Vagina (tissue), 2 donors: ENCODE results near the gene DSCAML1. TPM values are rescaled to one million over a fixed set of nuclear protein-coding genes. Genes with fewer than 3 reads are reported as not detected.

Source experiments
- DNase-seq, 2 donors: peaks; one replicate each; pipeline ENCODE4 v3.0.0-alpha.2; 2017; ENCODE audit errors: extremely low spot score in 2 of 2
- H3K27ac ChIP-seq: fragments of 200-600 bp; sonication (generic); one replicate; pipeline ENCODE4 v1.5.1; 2019
- H3K27me3 ChIP-seq: fragments of 200-600 bp; sonication (generic); one replicate; pipeline ENCODE4 v1.5.1; 2019
- H3K36me3 ChIP-seq, 2 donors: fragments of 200-600 bp; sonication (generic); one replicate each; pipeline ENCODE4 v1.5.1; 2017 to 2019
- H3K4me1 ChIP-seq: fragments of 200-600 bp; sonication (generic); one replicate; pipeline ENCODE4 v1.5.1; 2019
- H3K4me3 ChIP-seq, 2 donors: fragments of 200-600 bp; sonication (generic); 1 replicate in 1 of 2; 2 replicates in 1 of 2; pipeline ENCODE4 v1.5.1; 2016 to 2019
- H3K9me3 ChIP-seq: fragments of 200-600 bp; sonication (generic); one replicate; pipeline ENCODE4 v1.5.1; 2019
- POLR2A ChIP-seq, 2 donors: fragments of 450-650 bp; IDR thresholded peaks; one replicate each; pipeline ENCODE4 v1.6.1; 2017; ENCODE audit warnings: antibody characterized with exemption in 2 of 2, mild to moderate bottlenecking in 2 of 2, moderate library complexity in 2 of 2
- POLR2AphosphoS5 ChIP-seq, 2 donors: sonication (generic); formaldehyde crosslinking; IDR thresholded peaks; one replicate each; pipeline ENCODE4 v1.9.0; 2017; ENCODE audit warnings: antibody characterized with exemption in 2 of 2, mild to moderate bottlenecking in 2 of 2, low read depth in 1 of 2; ENCODE audit not compliant: insufficient read depth in 1 of 2
- intact Hi-C: fragments of 100-400 bp; cut with DNase I; formaldehyde crosslinking; loops from one replicate; pipeline ENCODE4 v1.15.1; 2023
- total RNA-seq: library from RNA; depleted of rRNA; stranded (reverse); fragments of >200 nt; gene quantifications from one replicate; pipeline ENCODE4 v1.2.3, GENCODE V29; 2016
- TF ChIP-seq, protein P1 (sequence below), 3 experiments: fragments of 450-650 bp in 2 of 3; fragments of 200-600 bp in 1 of 3; sonication (generic) in 1 of 3; IDR thresholded peaks; one replicate each; pipeline ENCODE4 v1.5.1; 2017 to 2019; ENCODE audit warnings: antibody characterized with exemption in 3 of 3, mild to moderate bottlenecking in 2 of 3, moderate library complexity in 2 of 3

DSCAML1 gene
- total RNA-seq, 1 donor from 2014 or later, result 0.25 TPM

GRCh38 chr11:117411736-117412135 lies 385.3 kb downstream of the DSCAML1 start:
- H3K4me3 ChIP-seq, result no peak overlapping the region
- H3K4me1 ChIP-seq, result no peaks in the 10 kb centered on the region
- intact Hi-C loops, result no loop called here
- H3K36me3 ChIP-seq, result peaks cover 0 to 19% of the 10 kb centered on the region in 2 donors
- H3K27me3 ChIP-seq, result no peaks in the 10 kb centered on the region
- TF ChIP-seq POLR2A (IDR thresholded peaks at IDR 0.05) (no peak), POLR2AphosphoS5 (IDR thresholded peaks at IDR 0.05; ENCODE audit: insufficient read depth in 1 of 2, low read depth in 1 of 2) (no peak)
- TF ChIP-seq, protein P1, sequence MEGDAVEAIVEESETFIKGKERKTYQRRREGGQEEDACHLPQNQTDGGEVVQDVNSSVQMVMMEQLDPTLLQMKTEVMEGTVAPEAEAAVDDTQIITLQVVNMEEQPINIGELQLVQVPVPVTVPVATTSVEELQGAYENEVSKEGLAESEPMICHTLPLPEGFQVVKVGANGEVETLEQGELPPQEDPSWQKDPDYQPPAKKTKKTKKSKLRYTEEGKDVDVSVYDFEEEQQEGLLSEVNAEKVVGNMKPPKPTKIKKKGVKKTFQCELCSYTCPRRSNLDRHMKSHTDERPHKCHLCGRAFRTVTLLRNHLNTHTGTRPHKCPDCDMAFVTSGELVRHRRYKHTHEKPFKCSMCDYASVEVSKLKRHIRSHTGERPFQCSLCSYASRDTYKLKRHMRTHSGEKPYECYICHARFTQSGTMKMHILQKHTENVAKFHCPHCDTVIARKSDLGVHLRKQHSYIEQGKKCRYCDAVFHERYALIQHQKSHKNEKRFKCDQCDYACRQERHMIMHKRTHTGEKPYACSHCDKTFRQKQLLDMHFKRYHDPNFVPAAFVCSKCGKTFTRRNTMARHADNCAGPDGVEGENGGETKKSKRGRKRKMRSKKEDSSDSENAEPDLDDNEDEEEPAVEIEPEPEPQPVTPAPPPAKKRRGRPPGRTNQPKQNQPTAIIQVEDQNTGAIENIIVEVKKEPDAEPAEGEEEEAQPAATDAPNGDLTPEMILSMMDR (IDR thresholded peaks at IDR 0.05), result no peak
- DNase-seq, result no peak
- H3K9me3 ChIP-seq, result no peaks in the 10 kb centered on the region
- H3K27ac ChIP-seq, result no peak overlapping the region

DNA sequence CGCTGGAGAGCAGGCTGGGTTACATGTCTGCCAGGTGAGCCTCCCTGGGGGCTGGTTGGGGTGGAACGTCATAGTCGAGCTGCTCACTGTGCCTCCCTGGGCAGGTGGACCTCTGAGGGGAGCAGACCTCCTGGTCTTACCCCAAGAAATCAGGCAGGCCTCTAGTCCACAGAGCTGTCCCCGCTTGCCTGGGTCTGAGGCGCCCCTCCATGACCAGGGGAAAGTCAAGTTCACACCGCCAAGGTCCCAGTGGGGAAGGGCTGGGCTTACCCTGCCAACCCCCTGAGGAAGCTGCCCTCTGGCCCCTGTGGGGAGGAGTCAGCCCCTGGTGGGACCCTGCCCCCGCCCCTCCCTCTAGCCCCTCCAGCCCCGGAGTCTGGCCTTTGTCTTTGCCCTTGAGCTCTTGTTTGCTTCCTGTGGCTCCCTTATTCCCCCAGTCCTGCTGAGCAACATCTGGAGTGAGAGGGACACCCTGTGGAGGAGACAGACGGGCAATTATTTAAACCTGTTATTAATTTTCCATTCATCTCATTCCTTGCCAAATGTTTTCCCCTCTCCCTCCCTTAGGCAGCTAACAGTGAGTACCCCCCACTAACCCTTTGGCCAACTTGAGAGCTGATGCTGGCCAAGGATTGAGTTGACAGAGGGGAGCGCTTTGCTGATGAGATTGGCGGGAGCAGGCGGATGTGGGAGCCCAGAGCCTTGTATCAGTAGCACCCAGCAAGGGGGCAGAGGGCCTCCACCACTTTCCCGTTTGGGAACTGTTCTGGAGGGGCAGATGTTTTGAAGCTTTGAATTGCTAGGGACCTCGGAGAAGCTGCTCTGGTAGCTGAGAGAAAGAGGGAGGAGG lies 385.9 kb downstream of the DSCAML1 start:
- H3K4me1 ChIP-seq, result no peaks in the 10 kb centered on the region
- TF ChIP-seq POLR2A (IDR thresholded peaks at IDR 0.05) (no peak), POLR2AphosphoS5 (IDR thresholded peaks at IDR 0.05; ENCODE audit: insufficient read depth in 1 of 2, low read depth in 1 of 2) (no peak)
- TF ChIP-seq, protein P1 (IDR thresholded peaks at IDR 0.05), result no peak
- no peaks in the 10 kb centered on the region for H3K27me3 ChIP-seq
- H3K36me3 ChIP-seq, result peaks cover 0 to 25% of the 10 kb centered on the region in 2 donors
- no peak overlapping the region for H3K4me3 ChIP-seq
- DNase-seq, result no peak
- no peak overlapping the region for H3K27ac ChIP-seq
- H3K9me3 ChIP-seq, result no peaks in the 10 kb centered on the region
- intact Hi-C loops, result no loop called here

GRCh38 chr11:117410238-117410637 lies 386.8 kb downstream of the DSCAML1 start:
- Histone ChIP-seq H3K27ac (no peak overlapping the region), H3K4me1 (no peaks in the 10 kb centered on the region), H3K27me3 (no peaks in the 10 kb centered on the region), H3K36me3 (peaks cover 0 to 32% of the 10 kb centered on the region in 2 donors), H3K4me3 (no peak overlapping the region), H3K9me3 (no peaks in the 10 kb centered on the region)
- intact Hi-C loops, result no loop called here
- DNase-seq, result no peak
- no peak for TF ChIP-seq POLR2AphosphoS5 (IDR thresholded peaks at IDR 0.05; ENCODE audit: insufficient read depth in 1 of 2, low read depth in 1 of 2)
- no peak for TF ChIP-seq POLR2A (IDR thresholded peaks at IDR 0.05)
- TF ChIP-seq, protein P1 (IDR thresholded peaks at IDR 0.05), result no peak

DNA sequence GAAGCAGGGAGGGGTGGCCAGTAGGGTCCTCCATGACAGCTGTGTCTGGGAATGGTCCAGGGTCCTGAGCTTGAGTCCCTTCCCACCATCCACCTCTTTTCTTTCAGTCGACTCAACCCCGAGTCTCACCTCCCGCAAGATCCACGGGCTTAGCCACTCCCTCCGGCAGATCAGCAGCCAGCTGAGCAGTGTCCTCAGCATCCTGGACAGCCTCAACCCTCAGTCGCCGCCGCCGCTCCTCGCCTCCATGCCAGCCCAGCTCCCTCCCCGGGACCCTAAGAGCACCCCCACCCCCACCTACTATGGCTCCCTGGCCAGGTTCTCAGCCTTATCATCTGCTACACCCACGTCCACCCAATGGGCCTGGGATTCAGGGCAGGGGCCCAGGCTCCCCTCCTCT lies 387.5 kb downstream of the DSCAML1 start:
- no peak for DNase-seq
- H3K36me3 ChIP-seq, result peaks cover 0 to 39% of the 10 kb centered on the region in 2 donors

More for the DNA sequence above, 387.5 kb downstream of the DSCAML1 start:
- Histone ChIP-seq H3K4me1 (no peaks in the 10 kb centered on the region), H3K27ac (no peak overlapping the region), H3K4me3 (no peak overlapping the region), H3K27me3 (no peaks in the 10 kb centered on the region), H3K9me3 (no peaks in the 10 kb centered on the region)
- intact Hi-C loops, result no loop called here
- TF ChIP-seq POLR2A (IDR thresholded peaks at IDR 0.05) (no peak), POLR2AphosphoS5 (IDR thresholded peaks at IDR 0.05; ENCODE audit: insufficient read depth in 1 of 2, low read depth in 1 of 2) (no peak)
- TF ChIP-seq, protein P1 (IDR thresholded peaks at IDR 0.05), result no peak
